NCI-H526 treated with DMSO at 0.1 percent for 48 hours (cell line): ENCODE measurements around the gene AKAP8L.
A peak's percentile ranks its signal among the peaks of the same experiment; 100 is the strongest.
"Not testable (repeated sequence)": the region's sequence is repeated elsewhere in the genome, so short reads cannot be mapped to it uniquely, and the experiment has no call there.

ENCODE experiments used
- DNase-seq: peaks from one replicate; lab custom pipeline; 2025; lab: John Stamatoyannopoulos, UW

The AKAP8L gene

GRCh38 chr19:15379083-15379998, 39.4 kb downstream of the AKAP8L start, which contains the start of gene AKAP8:
AKAP8 (minus strand) TSS chr19:15379787; CDS start chr19:15379731, 56 bp downstream.
- DNase-seq, result peak; percentile 85

GRCh38 chr19:15378534-15379082, 40.2 kb downstream of the AKAP8L start:
- DNase-seq, result no peak

GRCh38 chr19:15374796-15375440, 43.9 kb downstream of the AKAP8L start:
- no peak for DNase-seq

- DNase-seq, result no peak
Measured at GRCh38 chr19:15374105-15374651, 44.6 kb downstream of the AKAP8L start.

- no peak for DNase-seq
Measured at GRCh38 chr19:15373644-15374043, 45.1 kb downstream of the AKAP8L start.

- no peak for DNase-seq
Measured at GRCh38 chr19:15372891-15373301, 45.9 kb downstream of the AKAP8L start.

- no peak for DNase-seq
Measured at GRCh38 chr19:15372470-15372869, 46.3 kb downstream of the AKAP8L start.

GRCh38 chr19:15371786-15372380, 46.9 kb downstream of the AKAP8L start:
- DNase-seq, result no peak

GRCh38 chr19:15371119-15371518, 47.7 kb downstream of the AKAP8L start:
- no peak for DNase-seq

GRCh38 chr19:15369594-15369891, 49.2 kb downstream of the AKAP8L start:
- no peak for DNase-seq

- no peak for DNase-seq
Measured at GRCh38 chr19:15368798-15369593, 49.8 kb downstream of the AKAP8L start.

- no peak for DNase-seq
Measured at GRCh38 chr19:15368051-15368632, 50.6 kb downstream of the AKAP8L start.

- no peak for DNase-seq
Measured at GRCh38 chr19:15367439-15367838, 51.3 kb downstream of the AKAP8L start.

- DNase-seq, result no peak
Measured at GRCh38 chr19:15365264-15365663, 53.5 kb downstream of the AKAP8L start.

GRCh38 chr19:15363791-15364190, 55.0 kb downstream of the AKAP8L start:
- not testable (repeated sequence) for DNase-seq

GRCh38 chr19:15363048-15363447, 55.7 kb downstream of the AKAP8L start:
- not testable (repeated sequence) for DNase-seq

GRCh38 chr19:15360015-15360414, 58.8 kb downstream of the AKAP8L start:
- DNase-seq, result not testable (repeated sequence)

- no peak for DNase-seq
Measured at GRCh38 chr19:15358918-15359317, 59.9 kb downstream of the AKAP8L start.

- DNase-seq, result no peak
Measured at GRCh38 chr19:15357906-15358305, 60.9 kb downstream of the AKAP8L start.

GRCh38 chr19:15354566-15355296, 64.1 kb downstream of the AKAP8L start:
- DNase-seq, result no peak
